Stimulated activated memory B cell treated with anti-CD40 and anti-IgM and Interleukin-4, amounts not matched to agents 10 μg/mL and 1 μg/mL and 100 μg/mL, for 72 hours (primary cell): Measurements from ENCODE around the gene RERE.
A peak's percentile ranks its signal among the peaks of the same experiment; 100 is the strongest.

ENCODE experiments used
- ATAC-seq: fragments of 150-1000 bp; cut with Tn5 transposase; 2 replicates; pipeline ENCODE4 v1.10.0; 2021
- H3K27ac Mint-ChIP-seq: one replicate; pipeline ENCODE4 v1.8.0; 2022; ENCODE audit warnings: mild to moderate bottlenecking, mixed read lengths
- H3K27me3 Mint-ChIP-seq: one replicate; pipeline ENCODE4 v1.8.0; 2022; ENCODE audit warnings: mixed read lengths
- H3K36me3 Mint-ChIP-seq: one replicate; pipeline ENCODE4 v1.8.0; 2022; ENCODE audit warnings: mixed read lengths
- H3K4me1 Mint-ChIP-seq: one replicate; pipeline ENCODE4 v1.8.0; 2022; ENCODE audit warnings: mixed read lengths
- H3K4me3 Mint-ChIP-seq: one replicate; pipeline ENCODE4 v1.8.0; 2022; ENCODE audit warnings: mild to moderate bottlenecking, moderate library complexity, mixed read lengths
- H3K9me3 Mint-ChIP-seq: one replicate; pipeline ENCODE4 v1.8.0; 2022; ENCODE audit warnings: mixed read lengths

The RERE gene

GRCh38 chr1:8321612-8322011, 495.8 kb downstream of the RERE start:
- no peaks in the 10 kb centered on the region for H3K36me3 Mint-ChIP-seq
- no peak for ATAC-seq
- no peak overlapping the region for H3K27ac Mint-ChIP-seq
- H3K27me3 Mint-ChIP-seq = peaks cover 14% of the 10 kb centered on the region
- H3K4me3 Mint-ChIP-seq = no peak overlapping the region
- peaks cover 8% of the 10 kb centered on the region for H3K4me1 Mint-ChIP-seq
- H3K9me3 Mint-ChIP-seq = peaks cover 5% of the 10 kb centered on the region

DNA sequence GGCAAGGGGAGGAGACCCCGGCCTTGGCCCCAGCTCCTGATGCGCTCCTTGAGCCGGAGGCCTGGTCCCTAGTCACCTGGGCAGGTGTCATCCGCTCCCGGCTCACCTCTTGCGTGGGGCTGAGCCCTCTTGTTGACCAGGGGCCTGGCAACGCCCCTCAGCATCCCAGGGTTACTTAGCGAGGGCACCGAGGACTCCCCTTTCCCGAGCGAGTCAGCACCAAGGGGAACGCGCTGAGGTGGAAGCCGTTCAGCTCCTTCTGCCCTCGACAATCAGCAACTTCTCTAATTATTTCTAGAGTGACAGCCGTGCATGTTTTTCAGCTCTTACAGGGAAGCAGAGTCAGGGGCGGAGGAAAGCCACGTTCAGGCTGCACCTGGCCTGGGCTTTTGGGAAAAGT, 499.0 kb downstream of the RERE start:
- Mint-ChIP-seq H3K4me3 (peak overlapping the region; percentile 77), H3K36me3 (no peaks in the 10 kb centered on the region), H3K27me3 (peaks cover 46% of the 10 kb centered on the region), H3K27ac (no peak overlapping the region), H3K4me1 (peaks cover 21% of the 10 kb centered on the region), H3K9me3 (peaks cover 5% of the 10 kb centered on the region)
- ATAC-seq = peak; percentile 21

GRCh38 chr1:8317647-8318381, 499.6 kb downstream of the RERE start, which contains the start of gene SLC45A1:
TSS of gene SLC45A1 (plus strand) at chr1:8318114. CDS start at chr1:8324330, 6,216 bp downstream.
- H3K9me3 Mint-ChIP-seq = peaks cover 5% of the 10 kb centered on the region
- no peaks in the 10 kb centered on the region for H3K36me3 Mint-ChIP-seq
- peak; percentile 87 for ATAC-seq
- no peak within 1 kb of the TSS for H3K27ac Mint-ChIP-seq
- H3K4me3 Mint-ChIP-seq = peak within 1 kb of the TSS; percentile 77
- peaks cover 52% of the 10 kb centered on the region for H3K27me3 Mint-ChIP-seq
- H3K4me1 Mint-ChIP-seq = peaks cover 21% of the 10 kb centered on the region

- H3K27ac Mint-ChIP-seq = no peak overlapping the region
- no peak for ATAC-seq
- peaks cover 3% of the 10 kb centered on the region for H3K9me3 Mint-ChIP-seq
- H3K36me3 Mint-ChIP-seq = no peaks in the 10 kb centered on the region
- H3K27me3 Mint-ChIP-seq = peaks cover 54% of the 10 kb centered on the region
- H3K4me1 Mint-ChIP-seq = peaks cover 21% of the 10 kb centered on the region
- H3K4me3 Mint-ChIP-seq = no peak overlapping the region
Observed at GRCh38 chr1:8315573-8316475, 501.6 kb downstream of the RERE start.

- Mint-ChIP-seq H3K27me3 (peaks cover 54% of the 10 kb centered on the region), H3K4me3 (no peak overlapping the region), H3K4me1 (peaks cover 21% of the 10 kb centered on the region), H3K27ac (no peak overlapping the region), H3K9me3 (peaks cover 3% of the 10 kb centered on the region), H3K36me3 (no peaks in the 10 kb centered on the region)
- ATAC-seq = peak; percentile 40
Observed at GRCh38 chr1:8314346-8315280, 502.8 kb downstream of the RERE start.

DNA sequence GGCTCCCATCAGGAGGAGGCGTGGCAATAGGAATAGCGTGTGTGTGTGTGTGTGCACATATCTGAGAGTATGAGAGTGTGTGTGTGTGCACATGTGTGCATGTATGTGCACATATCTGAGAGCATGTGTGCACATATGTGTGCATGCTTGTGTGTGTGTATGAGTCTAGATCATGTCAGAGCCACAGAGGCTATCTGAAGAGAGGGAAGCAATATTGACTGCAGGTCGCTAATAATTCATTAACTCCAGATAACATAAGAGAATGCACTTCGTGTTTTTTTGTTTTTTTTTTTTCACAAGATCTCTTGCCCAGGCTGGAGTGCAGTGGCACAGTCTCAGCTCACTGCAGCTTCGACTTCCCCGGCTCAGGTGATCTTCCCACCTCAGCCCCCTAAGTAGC, 504.2 kb downstream of the RERE start:
- Mint-ChIP-seq H3K27me3 (peaks cover 48% of the 10 kb centered on the region), H3K36me3 (no peaks in the 10 kb centered on the region), H3K9me3 (peaks cover 3% of the 10 kb centered on the region), H3K4me3 (no peak overlapping the region), H3K27ac (no peak overlapping the region), H3K4me1 (peaks cover 14% of the 10 kb centered on the region)
- ATAC-seq = no peak

- peaks cover 3% of the 10 kb centered on the region for H3K9me3 Mint-ChIP-seq
- ATAC-seq = no peak
- H3K4me1 Mint-ChIP-seq = peaks cover 13% of the 10 kb centered on the region
- H3K27me3 Mint-ChIP-seq = peaks cover 48% of the 10 kb centered on the region
- no peaks in the 10 kb centered on the region for H3K36me3 Mint-ChIP-seq
- no peak overlapping the region for H3K27ac Mint-ChIP-seq
- no peak overlapping the region for H3K4me3 Mint-ChIP-seq
Observed at GRCh38 chr1:8312235-8313218, 504.9 kb downstream of the RERE start.

DNA sequence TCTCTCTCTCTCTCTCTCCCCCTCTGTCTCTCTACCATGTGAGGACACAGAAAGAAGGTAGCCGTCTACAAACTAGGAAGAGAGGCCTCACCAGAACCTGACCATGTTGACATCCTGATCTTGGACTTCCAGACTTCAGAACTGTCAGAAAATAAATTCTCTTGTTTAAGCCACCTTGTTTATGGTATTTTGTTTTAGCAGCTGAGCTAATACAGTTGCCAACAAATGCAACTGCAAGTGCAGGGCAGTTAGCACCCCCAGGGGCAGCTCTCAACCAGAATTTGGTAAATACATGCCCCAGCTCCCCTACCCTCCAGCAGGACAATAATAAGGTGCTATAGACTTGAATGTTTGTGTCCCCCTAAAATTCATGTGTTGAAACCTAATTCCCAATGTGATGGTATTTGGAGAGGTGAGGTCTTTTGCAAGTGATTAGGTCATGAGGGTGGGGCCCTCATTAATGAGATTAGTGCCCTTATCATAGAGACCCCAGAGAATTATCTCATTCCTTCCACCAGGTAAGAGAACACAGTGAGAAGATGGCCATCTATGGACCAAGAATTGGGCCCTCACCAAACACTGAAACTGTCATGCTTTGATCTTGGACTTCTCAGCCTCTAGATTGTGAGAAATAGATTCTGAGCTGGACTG, 506.2 kb downstream of the RERE start:
- H3K27ac Mint-ChIP-seq = no peak overlapping the region
- no peak overlapping the region for H3K4me3 Mint-ChIP-seq
- peaks cover 13% of the 10 kb centered on the region for H3K4me1 Mint-ChIP-seq
- H3K27me3 Mint-ChIP-seq = peaks cover 40% of the 10 kb centered on the region
- H3K36me3 Mint-ChIP-seq = no peaks in the 10 kb centered on the region
- ATAC-seq = no peak
- peaks cover 3% of the 10 kb centered on the region for H3K9me3 Mint-ChIP-seq

DNA sequence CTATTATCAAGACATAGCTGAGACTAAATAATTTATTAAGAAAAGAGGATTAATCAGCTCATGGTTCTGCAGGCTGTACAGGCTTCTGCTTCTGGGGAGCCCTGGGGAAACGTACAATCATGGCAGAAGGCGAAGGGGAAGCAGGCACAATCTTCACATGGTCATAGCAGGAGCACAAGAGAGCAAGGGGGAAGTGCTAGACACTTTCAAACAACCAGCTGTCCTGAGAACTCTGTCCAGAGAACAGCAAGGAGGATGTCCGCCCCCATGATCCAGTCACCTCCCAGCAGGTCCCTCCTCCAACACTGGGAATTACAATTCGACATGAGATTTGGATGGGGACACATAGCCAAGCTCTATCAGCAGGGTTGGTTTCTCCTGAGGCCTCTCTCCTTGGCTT, 509.8 kb downstream of the RERE start:
- Mint-ChIP-seq H3K4me3 (no peak overlapping the region), H3K4me1 (no peaks in the 10 kb centered on the region), H3K36me3 (no peaks in the 10 kb centered on the region), H3K27ac (no peak overlapping the region), H3K27me3 (peaks cover 30% of the 10 kb centered on the region), H3K9me3 (peaks cover 3% of the 10 kb centered on the region)
- ATAC-seq = no peak

DNA sequence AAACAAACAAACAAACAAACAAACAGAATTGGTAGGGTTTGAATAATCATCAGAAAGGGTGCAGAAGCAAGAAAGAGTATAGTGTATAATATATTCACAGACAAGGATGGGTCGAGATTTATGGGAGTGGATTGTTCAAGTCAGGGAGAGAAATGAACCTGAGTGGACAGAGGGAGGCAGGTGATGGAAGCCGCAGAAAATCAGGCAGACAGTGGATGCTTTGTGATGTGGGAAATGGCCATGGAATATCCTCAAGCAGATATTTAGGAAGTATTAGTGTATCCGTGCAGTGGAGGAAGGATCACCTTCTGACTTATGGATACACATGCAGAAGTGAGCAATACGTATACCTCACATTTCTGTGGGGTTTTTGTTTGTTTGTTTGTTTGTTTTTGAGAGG, 513.6 kb downstream of the RERE start:
- no peaks in the 10 kb centered on the region for H3K9me3 Mint-ChIP-seq
- ATAC-seq = no peak
- no peaks in the 10 kb centered on the region for H3K36me3 Mint-ChIP-seq
- no peaks in the 10 kb centered on the region for H3K4me1 Mint-ChIP-seq
- no peak overlapping the region for H3K27ac Mint-ChIP-seq
- peaks cover 47% of the 10 kb centered on the region for H3K27me3 Mint-ChIP-seq
- H3K4me3 Mint-ChIP-seq = no peak overlapping the region

DNA sequence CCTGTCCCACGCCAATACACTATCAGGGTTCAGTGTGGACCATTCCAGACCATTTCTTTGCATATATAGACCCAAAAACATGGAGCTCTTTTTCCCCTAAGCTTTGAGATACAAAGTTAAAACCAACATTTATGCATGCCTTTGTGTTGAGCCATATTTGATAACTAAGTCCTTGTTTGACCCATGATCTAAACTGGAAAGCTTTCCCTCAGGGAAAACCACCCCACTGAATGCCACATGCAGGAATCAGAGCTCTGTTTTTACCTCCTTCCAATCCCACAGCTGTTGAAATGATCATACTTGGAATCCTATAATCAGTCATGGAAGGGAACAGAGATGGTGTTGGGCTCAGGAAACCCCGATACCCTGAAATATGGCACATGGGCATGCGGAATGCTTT, 514.3 kb downstream of the RERE start:
- H3K27ac Mint-ChIP-seq = no peak overlapping the region

More for the DNA sequence above, 514.3 kb downstream of the RERE start:
- Mint-ChIP-seq H3K4me3 (no peak overlapping the region), H3K27me3 (peaks cover 54% of the 10 kb centered on the region), H3K9me3 (no peaks in the 10 kb centered on the region), H3K36me3 (no peaks in the 10 kb centered on the region), H3K4me1 (no peaks in the 10 kb centered on the region)
- ATAC-seq = no peak
